ENCODE results near the gene KDM4D.

KDM4D gene

DNA sequence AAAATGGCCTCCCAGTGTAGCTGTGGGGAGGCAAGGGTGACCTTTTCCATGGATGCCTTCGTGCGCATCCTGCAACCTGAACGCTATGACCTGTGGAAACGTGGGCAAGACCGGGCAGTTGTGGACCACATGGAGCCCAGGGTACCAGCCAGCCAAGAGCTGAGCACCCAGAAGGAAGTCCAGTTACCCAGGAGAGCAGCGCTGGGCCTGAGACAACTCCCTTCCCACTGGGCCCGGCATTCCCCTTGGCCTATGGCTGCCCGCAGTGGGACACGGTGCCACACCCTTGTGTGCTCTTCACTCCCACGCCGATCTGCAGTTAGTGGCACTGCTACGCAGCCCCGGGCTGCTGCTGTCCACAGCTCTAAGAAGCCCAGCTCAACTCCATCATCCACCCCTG, 24.8 kb downstream of the KDM4D start:
- no peak for TF ChIP-seq SIN3A (IDR thresholded peaks at IDR 0.05; ENCODE audit: borderline replicate concordance, insufficient read depth, low read length)
- no peak for TF ChIP-seq TAF1 (IDR thresholded peaks at IDR 0.05; ENCODE audit: borderline replicate concordance, insufficient read depth, low read length)
- TF ChIP-seq FOXP2 (optimal IDR thresholded peaks at IDR 0.05; ENCODE audit: borderline replicate concordance, extremely low read depth, extremely low read length, insufficient read depth) = no peak
- TF ChIP-seq, protein P1, sequence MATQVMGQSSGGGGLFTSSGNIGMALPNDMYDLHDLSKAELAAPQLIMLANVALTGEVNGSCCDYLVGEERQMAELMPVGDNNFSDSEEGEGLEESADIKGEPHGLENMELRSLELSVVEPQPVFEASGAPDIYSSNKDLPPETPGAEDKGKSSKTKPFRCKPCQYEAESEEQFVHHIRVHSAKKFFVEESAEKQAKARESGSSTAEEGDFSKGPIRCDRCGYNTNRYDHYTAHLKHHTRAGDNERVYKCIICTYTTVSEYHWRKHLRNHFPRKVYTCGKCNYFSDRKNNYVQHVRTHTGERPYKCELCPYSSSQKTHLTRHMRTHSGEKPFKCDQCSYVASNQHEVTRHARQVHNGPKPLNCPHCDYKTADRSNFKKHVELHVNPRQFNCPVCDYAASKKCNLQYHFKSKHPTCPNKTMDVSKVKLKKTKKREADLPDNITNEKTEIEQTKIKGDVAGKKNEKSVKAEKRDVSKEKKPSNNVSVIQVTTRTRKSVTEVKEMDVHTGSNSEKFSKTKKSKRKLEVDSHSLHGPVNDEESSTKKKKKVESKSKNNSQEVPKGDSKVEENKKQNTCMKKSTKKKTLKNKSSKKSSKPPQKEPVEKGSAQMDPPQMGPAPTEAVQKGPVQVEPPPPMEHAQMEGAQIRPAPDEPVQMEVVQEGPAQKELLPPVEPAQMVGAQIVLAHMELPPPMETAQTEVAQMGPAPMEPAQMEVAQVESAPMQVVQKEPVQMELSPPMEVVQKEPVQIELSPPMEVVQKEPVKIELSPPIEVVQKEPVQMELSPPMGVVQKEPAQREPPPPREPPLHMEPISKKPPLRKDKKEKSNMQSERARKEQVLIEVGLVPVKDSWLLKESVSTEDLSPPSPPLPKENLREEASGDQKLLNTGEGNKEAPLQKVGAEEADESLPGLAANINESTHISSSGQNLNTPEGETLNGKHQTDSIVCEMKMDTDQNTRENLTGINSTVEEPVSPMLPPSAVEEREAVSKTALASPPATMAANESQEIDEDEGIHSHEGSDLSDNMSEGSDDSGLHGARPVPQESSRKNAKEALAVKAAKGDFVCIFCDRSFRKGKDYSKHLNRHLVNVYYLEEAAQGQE (IDR thresholded peaks at IDR 0.05; ENCODE audit: insufficient read depth in 1 of 2, low read depth in 2 of 2, low read length in 2 of 2) = no peak
- TF ChIP-seq POLR2AphosphoS5 (IDR thresholded peaks at IDR 0.05; ENCODE audit: low read depth, low read length) = no peak

DNA sequence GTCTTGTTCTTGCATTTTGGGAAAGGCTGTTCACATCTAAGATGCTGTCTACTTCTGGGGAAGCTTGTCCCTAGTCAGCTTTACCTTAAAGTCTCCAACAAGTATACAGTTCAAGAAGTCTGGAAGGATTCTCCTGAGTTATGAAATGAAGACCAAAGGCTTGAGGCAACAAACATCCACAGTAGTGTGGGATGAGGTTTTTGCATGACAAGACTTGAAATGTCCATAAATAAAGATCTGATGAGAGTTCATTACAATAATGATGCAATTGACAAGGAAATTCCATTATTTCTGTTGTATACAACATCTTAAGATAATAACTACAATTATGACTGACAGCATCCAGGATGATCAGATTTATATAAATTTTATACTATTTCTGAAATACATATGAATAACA, 30.2 kb downstream of the KDM4D start:
- TF ChIP-seq POLR2AphosphoS5 (IDR thresholded peaks at IDR 0.05; ENCODE audit: low read depth, low read length) (no peak), SIN3A (IDR thresholded peaks at IDR 0.05; ENCODE audit: borderline replicate concordance, insufficient read depth, low read length) (no peak), TAF1 (IDR thresholded peaks at IDR 0.05; ENCODE audit: borderline replicate concordance, insufficient read depth, low read length) (no peak), FOXP2 (optimal IDR thresholded peaks at IDR 0.05; ENCODE audit: borderline replicate concordance, extremely low read depth, extremely low read length, insufficient read depth) (no peak)
- TF ChIP-seq, protein P1 (IDR thresholded peaks at IDR 0.05; ENCODE audit: insufficient read depth in 1 of 2, low read depth in 2 of 2, low read length in 2 of 2) = no peak

DNA sequence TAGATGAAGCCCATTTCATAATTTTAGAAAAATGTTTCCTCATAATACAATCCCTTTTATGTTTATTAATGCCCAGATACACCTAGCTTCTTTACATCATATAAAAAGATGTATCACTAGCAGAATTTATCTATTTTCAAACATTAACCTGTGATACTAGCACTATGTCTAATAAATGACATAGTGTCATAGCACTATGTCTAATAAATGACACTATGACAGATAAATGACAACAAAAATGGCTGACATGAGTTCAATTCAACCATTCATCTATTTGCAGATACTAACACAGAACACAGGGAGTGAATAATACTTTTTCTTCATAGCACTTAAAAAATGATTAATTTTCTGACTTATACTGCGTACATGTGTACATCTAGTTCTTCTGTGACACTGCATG, 32.1 kb downstream of the KDM4D start:
- TF ChIP-seq TAF1 (IDR thresholded peaks at IDR 0.05; ENCODE audit: borderline replicate concordance, insufficient read depth, low read length) = no peak
- TF ChIP-seq POLR2AphosphoS5 (IDR thresholded peaks at IDR 0.05; ENCODE audit: low read depth, low read length) = no peak
- no peak for TF ChIP-seq SIN3A (IDR thresholded peaks at IDR 0.05; ENCODE audit: borderline replicate concordance, insufficient read depth, low read length)
- no peak for TF ChIP-seq FOXP2 (optimal IDR thresholded peaks at IDR 0.05; ENCODE audit: borderline replicate concordance, extremely low read depth, extremely low read length, insufficient read depth)
- TF ChIP-seq, protein P1 (IDR thresholded peaks at IDR 0.05; ENCODE audit: insufficient read depth in 1 of 2, low read depth in 2 of 2, low read length in 2 of 2) = no peak

DNA sequence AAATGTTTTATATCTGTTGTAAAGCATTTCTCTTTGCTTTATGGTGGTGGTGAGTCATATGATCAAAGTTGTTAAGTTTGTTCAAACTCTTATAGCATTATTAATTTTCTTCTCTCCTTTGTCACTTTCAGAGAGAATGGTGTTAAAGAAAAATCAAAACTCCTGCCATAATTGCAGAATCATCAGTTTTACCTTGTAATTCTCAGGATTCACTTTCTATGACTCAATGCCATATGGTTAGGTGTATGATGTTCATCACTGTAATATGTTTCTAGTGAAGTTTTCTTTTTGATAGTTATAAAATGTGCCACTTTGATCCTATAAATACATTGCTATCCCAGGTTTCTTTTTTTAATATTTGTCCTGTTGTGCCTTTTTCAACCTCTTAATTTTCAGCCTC, 37.9 kb downstream of the KDM4D start:
- TF ChIP-seq FOXP2 (optimal IDR thresholded peaks at IDR 0.05; ENCODE audit: borderline replicate concordance, extremely low read depth, extremely low read length, insufficient read depth) = no peak
- TF ChIP-seq POLR2AphosphoS5 (IDR thresholded peaks at IDR 0.05; ENCODE audit: low read depth, low read length) = no peak
- no peak for TF ChIP-seq SIN3A (IDR thresholded peaks at IDR 0.05; ENCODE audit: borderline replicate concordance, insufficient read depth, low read length)
- no peak for TF ChIP-seq TAF1 (IDR thresholded peaks at IDR 0.05; ENCODE audit: borderline replicate concordance, insufficient read depth, low read length)
- TF ChIP-seq, protein P1 (IDR thresholded peaks at IDR 0.05; ENCODE audit: insufficient read depth in 1 of 2, low read depth in 2 of 2, low read length in 2 of 2) = no peak

Measured in PFSK-1 (cell line).